ENCODE data around the gene ZNF564.
"Not testable (repeated sequence)": the region's sequence is repeated elsewhere in the genome, so short reads cannot be mapped to it uniquely, and the experiment has no call there.

ZNF564 gene

GRCh38 chr19:12551060-12551832 lies at the start of gene ZNF564:
ZNF564 (minus strand) TSS chr19:12551482; CDS start chr19:12551332, 150 bp downstream.
- peak; percentile 91 for FAIRE-seq

DNA sequence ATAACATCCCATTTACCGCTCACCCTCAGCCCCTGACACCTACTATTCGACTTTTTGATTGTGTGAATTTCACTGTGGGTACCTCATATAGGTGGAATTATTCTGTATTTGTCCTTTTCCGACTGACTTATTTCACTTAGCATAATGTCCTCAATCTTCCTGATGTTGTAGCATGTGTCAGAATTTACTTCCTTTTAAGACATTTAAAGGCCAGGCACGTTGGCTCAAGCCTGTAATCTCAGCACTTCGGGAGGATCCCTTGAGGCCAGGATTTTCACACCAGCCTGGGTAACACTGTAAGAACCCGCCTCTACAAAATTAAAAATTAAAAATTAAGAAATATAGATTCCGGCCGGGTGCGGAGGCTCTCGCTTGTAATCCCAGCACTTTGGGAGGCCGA lies 46.3 kb upstream of the ZNF564 start:
- DNase-seq (ENCODE audit: low spot score) (no peak), FAIRE-seq (no peak)

More at GRCh38 chr19:12551060-12551832, at the start of gene ZNF564:
- DNase-seq (ENCODE audit: low spot score) = peak; percentile 97

GRCh38 chr19:12596927-12597548 lies 45.8 kb upstream of the ZNF564 start:
- FAIRE-seq (no peak), DNase-seq (ENCODE audit: low spot score) (no peak)

DNA sequence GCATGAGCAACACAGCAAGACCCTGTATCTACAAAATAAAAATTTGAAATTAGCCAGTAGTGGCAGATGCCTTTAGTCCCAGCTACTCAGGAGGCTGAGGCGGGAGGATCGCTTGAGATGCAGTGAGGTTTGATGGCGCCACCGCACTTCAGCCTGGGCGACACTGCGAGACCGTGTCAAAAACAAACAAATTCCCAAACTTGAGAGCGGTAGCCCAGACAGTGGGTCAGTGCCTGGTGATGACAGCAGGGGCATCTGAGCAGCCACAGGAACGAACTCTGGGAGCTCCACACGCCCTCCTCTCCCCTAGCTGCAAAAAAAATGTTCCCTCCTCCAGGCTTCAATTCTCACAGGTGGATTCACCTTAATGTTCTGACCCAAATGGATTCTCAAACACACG lies 45.2 kb upstream of the ZNF564 start:
- FAIRE-seq (no peak), DNase-seq (ENCODE audit: low spot score) (no peak)

- DNase-seq (ENCODE audit: low spot score) = peak; percentile 19
- FAIRE-seq = no peak
Observed at GRCh38 chr19:12581100-12581499, 29.8 kb upstream of the ZNF564 start.

DNA sequence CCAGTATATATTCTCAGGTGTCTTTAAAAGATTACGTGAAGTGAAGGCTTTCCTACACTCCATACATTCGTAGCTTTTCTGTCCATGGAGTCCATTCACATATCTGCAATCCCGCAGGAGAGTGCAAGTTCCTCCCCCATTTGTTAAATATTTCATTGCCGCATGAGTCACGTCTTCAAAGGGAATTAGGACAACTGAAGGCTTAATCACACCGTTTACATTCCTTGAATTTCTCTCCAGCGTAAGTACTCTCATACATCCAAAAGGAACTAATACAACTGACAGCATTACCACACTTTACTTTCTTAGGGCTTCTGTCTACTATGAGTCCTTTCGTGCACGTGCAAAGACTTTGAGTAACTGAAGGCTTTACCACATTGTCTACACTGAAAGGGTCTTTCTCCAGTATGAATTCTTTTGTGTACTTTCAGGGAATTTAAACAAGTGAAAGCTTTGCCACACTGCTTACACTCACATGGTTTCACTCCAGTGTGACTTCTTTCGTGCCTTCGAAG lies 29.0 kb upstream of the ZNF564 start:
- FAIRE-seq (peak; percentile 82), DNase-seq (ENCODE audit: low spot score) (peak; percentile 86)

DNA sequence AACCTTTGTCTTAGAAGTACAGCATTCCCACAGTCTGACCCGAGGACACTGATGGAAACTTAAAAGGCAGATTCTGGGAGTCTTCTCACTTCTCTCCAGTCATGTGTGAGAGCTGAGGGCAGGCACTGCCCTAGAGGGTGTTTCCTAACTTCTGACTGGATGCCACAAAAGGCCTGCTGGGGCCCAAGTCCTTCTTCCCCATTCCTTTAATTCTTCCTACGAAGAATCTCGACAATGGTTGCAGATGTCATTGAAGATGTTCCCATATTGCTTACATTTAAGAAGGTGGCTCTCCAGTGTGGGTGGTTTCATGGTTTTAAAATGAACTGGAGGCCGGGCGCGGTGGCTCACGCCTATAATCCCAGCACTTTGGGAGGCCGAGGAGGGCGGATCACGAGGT lies 27.4 kb upstream of the ZNF564 start:
- DNase-seq (ENCODE audit: low spot score) = no peak
- FAIRE-seq = no peak

GRCh38 chr19:12574036-12574435 lies 22.8 kb upstream of the ZNF564 start:
- FAIRE-seq (no peak), DNase-seq (ENCODE audit: low spot score) (no peak)

DNA sequence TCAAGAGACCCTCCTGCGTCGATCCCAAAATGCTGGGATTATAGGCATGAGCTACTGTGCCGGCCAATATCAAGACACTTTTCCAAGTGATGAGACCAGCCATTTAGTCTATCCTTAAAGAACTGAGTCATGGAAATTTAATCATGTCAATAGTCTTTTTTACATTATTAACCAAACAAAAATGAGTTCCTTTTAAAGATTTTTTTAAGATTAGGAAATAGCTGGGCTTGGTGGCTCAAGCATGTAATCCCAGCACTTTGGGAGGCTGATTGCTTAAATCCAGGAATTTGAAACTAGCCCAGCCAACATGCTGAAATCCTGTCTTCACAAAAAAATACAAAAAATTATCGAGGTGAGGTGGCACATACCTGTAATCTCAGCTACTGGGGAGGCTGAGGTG lies 16.7 kb upstream of the ZNF564 start:
- FAIRE-seq = no peak
- DNase-seq (ENCODE audit: low spot score) = no peak

- FAIRE-seq; DNase-seq (ENCODE audit: low spot score): not testable (repeated sequence)
Observed at GRCh38 chr19:12566380-12566779, 15.1 kb upstream of the ZNF564 start.

DNA sequence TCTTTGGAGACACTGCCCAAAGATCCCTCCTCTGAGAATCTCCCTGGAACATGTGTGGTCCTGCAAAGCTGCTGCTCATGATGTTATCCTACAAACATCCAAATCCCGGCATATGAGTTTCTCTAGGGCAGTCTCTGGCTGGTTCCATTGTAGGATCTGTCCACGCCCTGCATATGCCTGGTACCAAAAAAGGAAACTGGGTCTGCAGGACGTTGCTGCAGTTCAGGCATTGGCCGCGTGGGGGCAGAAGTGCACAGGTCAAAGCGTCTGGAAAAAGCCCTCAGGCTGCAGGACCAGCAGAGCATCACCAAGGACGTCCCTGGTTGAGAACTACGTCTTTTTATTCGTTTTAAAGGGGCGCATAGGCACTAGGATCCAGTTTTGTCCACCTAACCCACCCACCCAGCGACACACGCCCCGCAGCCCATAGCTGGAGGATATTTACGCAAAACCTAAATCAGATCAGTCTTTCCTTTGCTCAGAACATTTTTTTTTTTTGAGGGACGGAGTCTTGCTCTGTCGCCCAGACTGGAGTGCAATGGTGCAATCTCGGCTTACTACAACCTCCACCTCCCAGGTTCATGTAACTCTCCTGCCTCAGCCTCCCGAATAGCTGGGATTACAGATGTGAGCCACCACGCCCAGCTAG lies 12.9 kb upstream of the ZNF564 start:
- FAIRE-seq = peak; percentile 57
- peak; percentile 66 for DNase-seq (ENCODE audit: low spot score)

DNA sequence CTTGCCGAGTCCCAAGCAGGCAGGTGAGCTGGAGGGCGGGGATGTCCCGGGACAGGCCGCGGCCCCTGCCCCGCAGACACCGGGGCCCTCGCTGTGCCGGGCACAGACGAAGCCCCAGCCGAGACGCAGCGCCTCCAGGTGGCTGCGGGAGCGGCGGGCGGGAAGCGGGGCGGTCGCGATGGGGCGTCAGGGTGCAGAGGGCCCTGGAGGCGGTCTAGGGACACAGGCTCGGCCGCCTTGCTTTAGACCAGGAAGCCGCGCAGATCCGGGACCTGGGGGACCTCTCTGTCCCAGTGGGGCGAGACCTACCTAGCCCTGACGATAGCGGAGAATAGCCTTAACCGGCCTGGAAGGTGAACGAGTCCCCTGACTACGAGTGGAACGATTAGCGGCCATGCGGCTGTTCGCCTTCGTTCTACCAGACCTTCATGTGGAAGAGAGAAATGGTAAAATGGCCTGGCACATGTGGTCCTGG lies 4.2 kb upstream of the ZNF564 start:
- FAIRE-seq (no peak), DNase-seq (ENCODE audit: low spot score) (no peak)

- DNase-seq (ENCODE audit: low spot score) = no peak
- no peak for FAIRE-seq
Observed at GRCh38 chr19:12546903-12547302, 4.4 kb downstream of the ZNF564 start.

- FAIRE-seq = no peak
- no peak for DNase-seq (ENCODE audit: low spot score)
Observed at GRCh38 chr19:12546068-12546467, 5.2 kb downstream of the ZNF564 start.

- no peak for DNase-seq (ENCODE audit: low spot score)
- no peak for FAIRE-seq
Observed at GRCh38 chr19:12545267-12545666, 6.0 kb downstream of the ZNF564 start.

DNA sequence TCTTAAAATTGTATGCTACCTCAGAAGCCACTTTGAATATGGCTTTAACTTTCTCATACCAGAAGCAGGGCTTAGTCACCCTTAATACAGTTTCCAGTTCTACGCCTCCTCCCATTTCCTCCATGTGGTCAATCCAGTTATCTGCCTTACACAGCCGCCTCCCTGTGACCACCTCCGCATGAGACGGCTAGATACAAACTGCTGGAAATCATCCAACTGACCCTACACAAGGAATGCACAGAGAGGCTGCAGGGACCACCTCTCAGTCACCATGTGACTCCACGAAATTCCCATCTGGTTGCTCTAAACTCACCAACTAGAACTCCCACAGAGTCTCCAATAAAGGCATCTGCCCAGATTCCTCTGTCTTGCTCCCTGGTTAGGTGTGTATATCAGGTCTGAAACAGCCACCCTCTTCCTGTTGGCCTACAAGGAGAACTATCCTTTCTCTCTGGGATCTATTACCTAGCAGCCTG lies 6.8 kb downstream of the ZNF564 start:
- no peak for FAIRE-seq
- no peak for DNase-seq (ENCODE audit: low spot score)

- DNase-seq (ENCODE audit: low spot score) = no peak
- no peak for FAIRE-seq
Observed at GRCh38 chr19:12543855-12544254, 7.4 kb downstream of the ZNF564 start.

DNA sequence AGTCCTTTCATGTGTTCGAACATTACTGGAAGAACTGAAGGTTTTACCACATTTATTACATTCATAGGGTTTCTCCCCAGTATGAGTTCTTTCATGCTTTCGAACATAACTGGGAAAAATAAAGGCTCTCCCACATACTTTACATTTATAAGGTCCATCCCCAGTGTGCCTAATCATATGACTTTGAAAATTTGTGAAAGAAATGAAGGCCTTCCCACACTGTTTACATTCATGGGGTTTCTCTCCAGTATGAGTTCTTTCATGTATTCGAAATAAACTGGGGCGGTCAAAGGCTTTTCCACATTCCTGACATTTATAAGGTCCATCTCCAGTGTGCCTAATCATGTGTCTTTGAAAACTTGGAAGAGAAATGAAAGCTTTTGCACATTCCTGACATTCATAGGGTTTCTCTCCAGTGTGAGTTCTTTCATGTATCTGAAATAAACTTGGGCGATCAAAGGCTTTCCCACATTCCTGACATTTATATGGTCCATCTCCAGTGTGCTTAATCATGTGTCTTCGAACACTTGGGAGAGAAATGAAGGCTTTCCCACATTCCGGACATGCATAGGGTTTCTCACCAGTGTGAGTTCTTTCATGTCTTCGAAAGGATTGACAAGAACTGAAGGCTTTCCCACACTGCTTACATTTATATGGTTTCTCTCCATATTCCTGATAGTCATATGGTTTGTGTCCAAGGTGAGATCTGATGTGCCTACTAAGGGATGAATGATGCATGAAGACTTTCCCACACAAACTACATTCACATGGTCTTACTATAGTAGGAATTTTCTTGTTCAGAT lies 24.0 kb downstream of the ZNF564 start:
- DNase-seq (ENCODE audit: low spot score) (no peak), FAIRE-seq (no peak)

GRCh38 chr19:12526542-12526941 lies 24.7 kb downstream of the ZNF564 start:
- FAIRE-seq (no peak), DNase-seq (ENCODE audit: low spot score) (no peak)

DNA sequence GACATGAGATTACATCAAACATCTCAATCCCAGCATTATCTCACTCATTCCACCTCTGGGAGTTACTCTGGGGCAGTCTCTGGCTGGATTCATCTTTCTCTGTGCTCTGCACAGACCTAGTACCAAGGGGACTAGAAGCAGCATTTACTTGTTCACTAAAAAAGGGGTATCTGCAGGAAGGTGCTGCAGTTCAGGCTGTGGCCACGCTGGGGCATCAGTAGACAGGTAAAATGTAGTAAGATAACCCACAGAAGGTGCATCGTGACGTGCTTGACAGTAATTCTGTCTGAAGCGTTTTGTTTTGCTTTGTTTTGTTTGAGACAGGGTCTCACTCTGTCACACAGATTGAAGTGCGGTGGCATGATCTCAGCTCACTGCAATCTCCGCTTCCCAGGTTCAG lies 29.3 kb downstream of the ZNF564 start:
- no peak for FAIRE-seq
- no peak for DNase-seq (ENCODE audit: low spot score)

GRCh38 chr19:12513531-12514061 lies 37.7 kb downstream of the ZNF564 start:
- FAIRE-seq = no peak
- no peak for DNase-seq (ENCODE audit: low spot score)

All from RCC 7860 (cell line).